Prostate gland (tissue), 2 donors: ENCODE results near the gene PDLIM7. TPM values are rescaled to one million over a fixed set of nuclear protein-coding genes. Genes with fewer than 3 reads are reported as not detected.
A peak's percentile ranks its signal among the peaks of the same experiment; 100 is the strongest.

Source experiments
- DNase-seq: peaks from one replicate; pipeline ENCODE4 v3.0.0-alpha.2; 2019; ENCODE audit warnings: low spot score
- H3K27ac ChIP-seq, 2 donors: fragments of 200-600 bp; sonication (generic); 2 replicates each; pipeline ENCODE4 v1.5.1; 2017 to 2019
- H3K27me3 ChIP-seq: fragments of 200-600 bp; sonication (generic); replicated peaks from 2 replicates; pipeline ENCODE4 v1.5.1; 2019; ENCODE audit not compliant: insufficient read depth
- H3K36me3 ChIP-seq, 2 donors: fragments of 200-600 bp; sonication (generic); 1 replicate in 1 of 2; 2 replicates in 1 of 2; pipeline versions ENCODE4 v1.5.1 to v1.8.1; 2017 to 2019
- H3K4me1 ChIP-seq: fragments of 200-600 bp; sonication (generic); replicated peaks from 2 replicates; pipeline ENCODE4 v1.5.1; 2019
- H3K4me3 ChIP-seq, 2 donors: fragments of 200-600 bp; sonication (generic); 2 replicates each; pipeline ENCODE4 v1.5.1; 2017 to 2019
- H3K9me3 ChIP-seq: fragments of 200-600 bp; sonication (generic); 2 replicates; pipeline ENCODE4 v1.5.1; 2017
- CTCF ChIP-seq, 4 experiments: fragments of 200-600 bp in 2 of 4; fragments of 450-650 bp in 2 of 4; sonication (generic) in 2 of 4; IDR thresholded peaks; 1 replicate in 3 of 4; 2 replicates in 1 of 4; pipeline ENCODE4 v1.5.1; 2016 to 2019; ENCODE audit warnings: antibody characterized with exemption in 4 of 4, mild to moderate bottlenecking in 2 of 4, moderate library complexity in 2 of 4
- POLR2A ChIP-seq: fragments of 450-650 bp; IDR thresholded peaks from one replicate; pipeline ENCODE4 v1.6.1; 2016; ENCODE audit warnings: antibody characterized with exemption, mild to moderate bottlenecking
- POLR2AphosphoS5 ChIP-seq: sonication (generic); formaldehyde crosslinking; IDR thresholded peaks from one replicate; pipeline ENCODE4 v1.6.1; 2017; ENCODE audit warnings: antibody characterized with exemption
- WGBS: methylation state at CpG from one replicate; pipeline ENCODE4 v1.1.5; 2018; 5-methylcytosine and 5-hydroxymethylcytosine counted together
- intact Hi-C: fragments of 100-400 bp; cut with DNase I; formaldehyde crosslinking; loops from one replicate; pipeline ENCODE4 v1.14.2; 2022
- total RNA-seq, 2 donors: library from RNA; depleted of rRNA; stranded (reverse); fragments of >200 nt; gene quantifications; one replicate each; pipeline ENCODE4 v1.1.0, GENCODE V29; 2016

PDLIM7 gene
- total RNA-seq, 2 donors from 2014 or later = 155 to 235 TPM

GRCh38 chr5:177457852-177458681 lies 39.3 kb downstream of the PDLIM7 start:
- Histone ChIP-seq H3K27me3 (no peaks in the 10 kb centered on the region), H3K36me3 (no peaks in the 10 kb centered on the region), H3K9me3 (no peaks in the 10 kb centered on the region), H3K27ac (no peak overlapping the region), H3K4me3 (no peak overlapping the region), H3K4me1 (no peaks in the 10 kb centered on the region)
- TF ChIP-seq CTCF (IDR thresholded peaks at IDR 0.05) (no peak), POLR2A (no peak), POLR2AphosphoS5 (no peak)
- no peak for DNase-seq
- intact Hi-C loops = loop anchor here (5.0 kb wide), 1 partner anchor 141 kb away; no protein-coding TSS in a partner anchor
- WGBS = 86% methylated on average over 18 of the region's 20 CpGs

GRCh38 chr5:177456976-177457851 lies 40.2 kb downstream of the PDLIM7 start:
- Histone ChIP-seq H3K4me1 (no peaks in the 10 kb centered on the region), H3K27ac (no peak overlapping the region), H3K27me3 (no peaks in the 10 kb centered on the region), H3K9me3 (no peaks in the 10 kb centered on the region), H3K4me3 (no peak overlapping the region), H3K36me3 (no peaks in the 10 kb centered on the region)
- intact Hi-C loops = loop anchor here (5.0 kb wide), 1 partner anchor 140 kb away; no protein-coding TSS in a partner anchor
- DNase-seq = peak; percentile 63
- TF ChIP-seq POLR2A (no peak), CTCF (IDR thresholded peaks at IDR 0.05) (peak in 3 of 4 experiments; percentile 26 to 74 (median 53)), POLR2AphosphoS5 (peak; percentile 45)
- WGBS = 41% methylated on average over 24 of the region's 24 CpGs

- intact Hi-C loops = loop anchor here (5.0 kb wide), 1 partner anchor 139 kb away; no protein-coding TSS in a partner anchor
- Histone ChIP-seq H3K36me3 (no peaks in the 10 kb centered on the region), H3K9me3 (no peaks in the 10 kb centered on the region), H3K4me3 (peak overlapping the region in 1 of 2 donors; percentile 42), H3K27ac (no peak overlapping the region), H3K4me1 (no peaks in the 10 kb centered on the region), H3K27me3 (no peaks in the 10 kb centered on the region)
- no peak for DNase-seq
- TF ChIP-seq POLR2AphosphoS5 (no peak), CTCF (IDR thresholded peaks at IDR 0.05) (no peak), POLR2A (no peak)
- WGBS = 33% methylated on average over 12 of the region's 12 CpGs
These were observed 40.8 kb downstream of the PDLIM7 start for GRCh38 chr5:177456591-177456964.

- peak; percentile 91 for DNase-seq
- WGBS = under 1% methylated on average over 59 of the region's 76 CpGs
- intact Hi-C loops = loop anchor here (2.0 to 5.0 kb wide), 4 partner anchors 43 to 139 kb away; no protein-coding TSS in a partner anchor
These were observed 41.5 kb downstream of the PDLIM7 start for GRCh38 chr5:177455661-177456590.

More at GRCh38 chr5:177455661-177456590, 41.5 kb downstream of the PDLIM7 start:
- Histone ChIP-seq H3K27ac (peak overlapping the region; percentile 71 to 79), H3K27me3 (no peaks in the 10 kb centered on the region), H3K36me3 (no peaks in the 10 kb centered on the region), H3K4me1 (no peaks in the 10 kb centered on the region), H3K4me3 (peak overlapping the region; percentile 42 to 54), H3K9me3 (no peaks in the 10 kb centered on the region)
- TF ChIP-seq CTCF (IDR thresholded peaks at IDR 0.05) (peak; percentile 75 to 98 (median 90)), POLR2AphosphoS5 (peak; percentile 37), POLR2A (no peak)
